ENCODE measurements around the gene CSTA. TPM values are rescaled to one million over a fixed set of nuclear protein-coding genes. Genes with fewer than 3 reads are reported as not detected.

The CSTA gene, protein sequence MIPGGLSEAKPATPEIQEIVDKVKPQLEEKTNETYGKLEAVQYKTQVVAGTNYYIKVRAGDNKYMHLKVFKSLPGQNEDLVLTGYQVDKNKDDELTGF
- total RNA-seq: not detected

DNA sequence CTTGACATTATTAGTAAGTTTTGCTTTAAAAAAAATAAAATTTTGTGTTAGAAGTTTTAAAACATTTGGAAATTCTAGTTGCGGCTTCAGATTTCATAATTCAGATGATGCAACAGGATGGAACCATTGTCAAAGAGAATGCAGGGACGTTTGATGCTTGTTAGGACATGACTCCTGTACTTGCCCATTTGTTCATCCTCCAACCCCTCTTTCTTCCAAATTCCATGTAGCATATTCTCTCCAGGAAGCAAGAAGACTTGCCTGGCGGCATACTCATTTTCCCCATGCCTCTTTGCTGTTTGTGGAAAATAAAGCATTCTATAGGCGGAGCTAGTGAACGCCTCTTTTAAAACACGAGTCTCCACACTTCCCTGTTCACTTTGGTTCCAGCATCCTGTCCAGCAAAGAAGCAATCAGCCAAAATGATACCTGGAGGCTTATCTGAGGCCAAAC is at the start of gene CSTA:
Gene CSTA (plus strand): TSS at position 378 of the 453 bp plus-strand sequence. CDS start 45 bp downstream, at position 423.
- Mint-ChIP-seq H3K4me1 (ENCODE audit: low read depth in 2 of 2) (no peaks in the 10 kb centered on the region), H3K9me3 (no peaks in the 10 kb centered on the region), H3K4me3 (no peak within 1 kb of the TSS), H3K36me3 (no peaks in the 10 kb centered on the region), H3K27ac (no peak within 1 kb of the TSS), H3K27me3 (peaks cover 12 to 24% of the 10 kb centered on the region in 2 donors)
- ATAC-seq: no peak
- DNase-seq (ENCODE audit: low spot score): no peak

DNA sequence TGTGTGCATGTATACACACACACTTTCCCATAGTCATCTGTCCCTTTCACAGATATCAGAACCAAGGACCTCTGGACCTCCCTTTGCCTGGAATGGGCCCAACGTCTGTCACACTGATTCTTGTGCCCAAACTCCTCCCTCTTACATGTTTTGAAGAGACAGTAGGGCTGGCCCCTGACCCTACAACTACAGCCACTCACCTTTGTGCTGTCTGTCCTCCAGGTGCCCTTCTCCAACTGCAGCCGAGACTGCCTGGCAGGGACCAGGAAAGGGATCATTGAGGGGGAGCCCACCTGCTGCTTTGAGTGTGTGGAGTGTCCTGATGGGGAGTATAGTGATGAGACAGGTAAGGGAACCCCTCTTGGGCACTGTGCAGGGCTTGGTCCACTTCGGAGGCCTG is 43.2 kb upstream of the CSTA start:
- DNase-seq (ENCODE audit: low spot score) (no peak), ATAC-seq (no peak)
- H3K4me3 Mint-ChIP-seq: no peak overlapping the region
- H3K27ac Mint-ChIP-seq: no peak overlapping the region
- H3K9me3 Mint-ChIP-seq: no peaks in the 10 kb centered on the region
- H3K36me3 Mint-ChIP-seq: no peaks in the 10 kb centered on the region
- peaks cover 0 to 3% of the 10 kb centered on the region in 2 donors for H3K4me1 Mint-ChIP-seq (ENCODE audit: low read depth in 2 of 2)
- peaks cover 11 to 22% of the 10 kb centered on the region in 2 donors for H3K27me3 Mint-ChIP-seq

DNA sequence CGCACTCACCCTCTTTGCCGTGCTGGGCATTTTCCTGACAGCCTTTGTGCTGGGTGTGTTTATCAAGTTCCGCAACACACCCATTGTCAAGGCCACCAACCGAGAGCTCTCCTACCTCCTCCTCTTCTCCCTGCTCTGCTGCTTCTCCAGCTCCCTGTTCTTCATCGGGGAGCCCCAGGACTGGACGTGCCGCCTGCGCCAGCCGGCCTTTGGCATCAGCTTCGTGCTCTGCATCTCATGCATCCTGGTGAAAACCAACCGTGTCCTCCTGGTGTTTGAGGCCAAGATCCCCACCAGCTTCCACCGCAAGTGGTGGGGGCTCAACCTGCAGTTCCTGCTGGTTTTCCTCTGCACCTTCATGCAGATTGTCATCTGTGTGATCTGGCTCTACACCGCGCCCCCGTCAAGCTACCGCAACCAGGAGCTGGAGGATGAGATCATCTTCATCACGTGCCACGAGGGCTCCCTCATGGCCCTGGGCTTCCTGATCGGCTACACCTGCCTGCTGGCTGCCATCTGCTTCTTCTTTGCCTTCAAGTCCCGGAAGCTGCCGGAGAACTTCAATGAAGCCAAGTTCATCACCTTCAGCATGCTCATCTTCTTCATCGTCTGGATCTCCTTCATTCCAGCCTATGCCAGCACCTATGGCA is 41.1 kb upstream of the CSTA start:
- ATAC-seq (no peak), DNase-seq (ENCODE audit: low spot score) (no peak)
- H3K4me1 Mint-ChIP-seq (ENCODE audit: low read depth in 2 of 2): peaks cover 0 to 3% of the 10 kb centered on the region in 2 donors
- peaks cover 16 to 24% of the 10 kb centered on the region in 2 donors for H3K27me3 Mint-ChIP-seq
- H3K4me3 Mint-ChIP-seq: no peak overlapping the region
- no peaks in the 10 kb centered on the region for H3K9me3 Mint-ChIP-seq
- no peak overlapping the region for H3K27ac Mint-ChIP-seq
- no peaks in the 10 kb centered on the region for H3K36me3 Mint-ChIP-seq

DNA sequence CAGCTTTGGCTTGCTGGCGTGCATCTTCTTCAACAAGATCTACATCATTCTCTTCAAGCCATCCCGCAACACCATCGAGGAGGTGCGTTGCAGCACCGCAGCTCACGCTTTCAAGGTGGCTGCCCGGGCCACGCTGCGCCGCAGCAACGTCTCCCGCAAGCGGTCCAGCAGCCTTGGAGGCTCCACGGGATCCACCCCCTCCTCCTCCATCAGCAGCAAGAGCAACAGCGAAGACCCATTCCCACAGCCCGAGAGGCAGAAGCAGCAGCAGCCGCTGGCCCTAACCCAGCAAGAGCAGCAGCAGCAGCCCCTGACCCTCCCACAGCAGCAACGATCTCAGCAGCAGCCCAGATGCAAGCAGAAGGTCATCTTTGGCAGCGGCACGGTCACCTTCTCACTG is 40.6 kb upstream of the CSTA start:
- Mint-ChIP-seq H3K4me1 (ENCODE audit: low read depth in 2 of 2) (peaks cover 0 to 3% of the 10 kb centered on the region in 2 donors), H3K4me3 (no peak overlapping the region), H3K9me3 (no peaks in the 10 kb centered on the region), H3K27me3 (peaks cover 16 to 27% of the 10 kb centered on the region in 2 donors), H3K27ac (no peak overlapping the region), H3K36me3 (no peaks in the 10 kb centered on the region)
- DNase-seq (ENCODE audit: low spot score) (no peak), ATAC-seq (no peak)

DNA sequence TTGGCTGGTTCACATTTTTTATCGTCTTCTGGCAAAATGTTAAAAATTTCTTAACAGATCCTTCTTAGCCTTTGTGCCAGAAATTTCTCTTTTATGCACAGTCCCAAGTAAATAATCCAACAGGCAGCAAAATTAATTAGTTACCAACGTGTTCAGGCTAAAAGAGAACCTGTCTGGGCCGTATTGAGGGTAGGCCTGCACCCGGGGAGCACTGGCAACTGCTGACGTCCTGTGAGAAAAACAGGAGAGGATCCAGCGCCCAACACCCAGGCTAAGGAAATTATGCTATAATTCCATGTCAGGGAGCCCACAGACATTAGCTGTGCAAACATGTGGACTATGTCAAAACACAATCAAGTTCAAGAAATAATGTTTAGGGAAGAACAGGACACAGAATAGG is 30.7 kb upstream of the CSTA start:
- Mint-ChIP-seq H3K4me1 (ENCODE audit: low read depth in 2 of 2) (peaks cover 3 to 13% of the 10 kb centered on the region in 2 donors), H3K27me3 (peaks cover 0 to 3% of the 10 kb centered on the region in 2 donors), H3K36me3 (no peaks in the 10 kb centered on the region), H3K9me3 (no peaks in the 10 kb centered on the region), H3K4me3 (no peak overlapping the region), H3K27ac (no peak overlapping the region)
- ATAC-seq: no peak
- no peak for DNase-seq (ENCODE audit: low spot score)

DNA sequence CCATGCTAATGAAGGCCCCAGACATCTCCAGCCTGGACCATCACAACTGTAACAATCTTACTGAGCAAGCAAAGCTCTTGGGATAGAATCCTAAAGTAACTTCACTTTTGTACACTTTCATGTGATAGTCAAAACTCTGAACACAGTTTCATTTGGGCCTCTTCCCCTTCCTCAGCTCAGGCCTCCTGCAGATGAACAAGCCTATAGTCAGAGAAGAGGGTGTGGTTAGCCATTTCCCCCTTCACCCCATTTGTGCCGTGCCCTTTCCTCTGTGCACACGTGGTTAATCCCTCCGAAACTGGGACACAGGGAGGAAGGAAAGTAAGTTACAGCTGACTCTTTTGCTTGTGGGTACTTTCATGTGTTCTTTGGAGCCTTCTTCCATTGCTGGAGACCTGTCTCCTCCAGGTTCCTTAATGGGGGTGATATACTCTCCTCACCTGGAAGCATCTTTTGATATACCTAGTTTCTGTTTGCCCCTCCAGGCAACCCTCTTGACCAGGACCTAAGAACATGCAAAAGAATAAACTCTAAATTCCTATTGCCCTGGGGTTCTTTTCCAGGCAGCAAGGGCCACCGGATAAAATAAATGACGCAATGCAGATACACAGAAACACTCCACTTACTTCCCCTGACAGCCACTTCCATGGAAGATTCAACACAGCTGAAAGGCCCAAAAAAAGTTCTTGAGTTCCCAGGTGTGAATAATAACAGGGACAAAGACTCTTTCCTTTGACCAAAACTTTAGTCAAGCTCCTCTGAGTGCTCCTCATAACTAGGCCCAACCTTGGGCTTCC is 29.6 kb upstream of the CSTA start:
- H3K27me3 Mint-ChIP-seq: peaks cover 0 to 2% of the 10 kb centered on the region in 2 donors
- peaks cover 3 to 14% of the 10 kb centered on the region in 2 donors for H3K4me1 Mint-ChIP-seq (ENCODE audit: low read depth in 2 of 2)
- H3K4me3 Mint-ChIP-seq: no peak overlapping the region
- ATAC-seq: no peak
- DNase-seq (ENCODE audit: low spot score): no peak
- H3K9me3 Mint-ChIP-seq: no peaks in the 10 kb centered on the region
- H3K27ac Mint-ChIP-seq: no peak overlapping the region
- no peaks in the 10 kb centered on the region for H3K36me3 Mint-ChIP-seq

DNA sequence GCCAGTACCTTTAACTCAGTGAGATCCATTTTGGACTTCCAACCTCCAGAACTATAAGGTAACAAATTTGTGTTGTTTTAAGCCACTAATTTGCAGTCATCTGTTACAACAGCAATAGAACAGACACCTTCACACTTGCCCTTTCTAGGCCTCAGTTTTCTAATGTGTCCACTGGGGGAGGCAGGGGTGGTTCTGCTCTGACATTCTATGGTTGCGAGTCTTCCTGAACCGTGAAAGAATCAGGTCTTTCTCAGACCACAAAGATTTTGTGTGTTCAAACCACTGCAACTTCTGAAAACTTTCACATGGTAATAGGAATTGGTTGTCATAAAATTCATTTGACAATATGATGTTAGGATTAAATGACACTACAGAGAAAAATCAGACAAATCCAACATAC is 26.8 kb upstream of the CSTA start:
- H3K27ac Mint-ChIP-seq: no peak overlapping the region
- peaks cover 0 to 2% of the 10 kb centered on the region in 2 donors for H3K27me3 Mint-ChIP-seq
- DNase-seq (ENCODE audit: low spot score): no peak
- peak overlapping the region; percentile 30 for H3K4me3 Mint-ChIP-seq
- no peaks in the 10 kb centered on the region for H3K9me3 Mint-ChIP-seq
- no peaks in the 10 kb centered on the region for H3K36me3 Mint-ChIP-seq
- peak in 1 of 2 donors; percentile 69 for ATAC-seq
- H3K4me1 Mint-ChIP-seq (ENCODE audit: low read depth in 2 of 2): peaks cover 3 to 14% of the 10 kb centered on the region in 2 donors

DNA sequence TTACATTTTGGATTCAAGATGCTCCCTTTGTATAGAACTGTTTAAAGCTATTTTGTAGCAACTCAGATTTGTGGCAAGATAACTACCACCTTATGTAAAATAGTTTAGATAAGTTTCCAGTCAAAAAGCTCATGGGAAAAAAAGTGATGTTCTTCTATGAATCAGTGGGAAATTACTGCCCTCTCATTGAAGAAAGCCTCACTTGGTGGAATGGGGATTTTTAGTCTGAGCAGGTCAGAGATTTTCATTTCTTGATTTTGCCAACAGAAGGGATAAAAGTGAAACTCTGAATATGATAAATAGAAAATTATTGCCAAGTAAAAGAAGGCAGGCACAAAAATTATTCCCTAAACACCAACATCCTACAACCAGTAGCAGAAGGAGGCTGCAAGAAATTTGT is 25.8 kb upstream of the CSTA start:
- Mint-ChIP-seq H3K9me3 (no peaks in the 10 kb centered on the region), H3K27ac (no peak overlapping the region), H3K4me3 (peak overlapping the region; percentile 11), H3K27me3 (no peaks in the 10 kb centered on the region), H3K4me1 (ENCODE audit: low read depth in 2 of 2) (peaks cover 3 to 14% of the 10 kb centered on the region in 2 donors), H3K36me3 (no peaks in the 10 kb centered on the region)
- DNase-seq (ENCODE audit: low spot score) (no peak), ATAC-seq (no peak)

DNA sequence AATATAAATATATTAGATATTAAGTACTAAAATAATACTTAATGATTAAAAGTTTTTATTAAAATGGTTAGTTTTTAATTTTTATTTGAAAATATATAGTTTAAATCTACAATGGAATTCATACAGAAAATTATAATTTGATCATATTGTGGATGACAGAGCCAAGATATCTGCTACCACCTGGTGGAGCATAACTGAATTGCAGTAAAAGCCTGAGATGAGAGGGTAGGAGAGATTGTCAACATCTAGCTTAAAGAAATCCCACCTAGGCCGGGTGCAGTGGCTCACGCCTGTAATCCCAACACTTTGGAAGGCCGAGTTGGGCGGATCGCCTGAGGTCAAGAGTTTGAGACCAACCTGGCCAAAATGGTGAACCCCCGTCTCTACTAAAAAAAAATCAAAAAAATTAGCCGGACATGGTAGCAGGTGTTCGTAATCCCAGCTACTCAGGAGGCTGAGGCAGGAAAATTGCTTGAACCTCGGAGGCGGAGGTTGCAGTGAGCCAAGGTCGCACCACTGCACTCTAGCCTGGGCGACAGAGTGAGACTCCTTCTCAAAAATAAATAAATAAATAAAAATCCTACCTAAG is 25.1 kb upstream of the CSTA start:
- no peak for DNase-seq (ENCODE audit: low spot score)

DNA sequence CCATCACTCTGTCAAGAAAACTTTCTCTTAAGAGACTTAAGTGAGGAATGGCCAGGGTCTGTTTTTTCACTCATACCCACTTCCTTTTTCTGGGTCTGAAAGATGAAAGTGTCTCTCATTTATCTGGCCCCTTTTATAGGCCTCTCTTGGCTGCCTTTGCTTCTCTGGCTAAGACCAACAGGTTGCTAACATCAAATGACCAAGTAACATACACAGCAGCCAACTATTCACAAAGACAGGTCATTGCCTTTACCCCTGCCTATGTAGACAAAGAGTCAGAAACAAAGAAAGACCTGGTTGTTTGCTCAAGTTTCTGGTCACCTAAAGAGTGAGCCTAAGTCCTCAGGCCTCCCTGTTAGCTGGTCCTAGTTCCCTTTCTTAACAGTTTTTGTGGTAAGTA is 24.0 kb upstream of the CSTA start:
- Mint-ChIP-seq H3K27me3 (no peaks in the 10 kb centered on the region), H3K4me3 (no peak overlapping the region), H3K27ac (no peak overlapping the region), H3K4me1 (ENCODE audit: low read depth in 2 of 2) (peaks cover 3 to 14% of the 10 kb centered on the region in 2 donors), H3K36me3 (no peaks in the 10 kb centered on the region), H3K9me3 (no peaks in the 10 kb centered on the region)
- DNase-seq (ENCODE audit: low spot score): no peak
- ATAC-seq: no peak

More for the DNA sequence above, 25.1 kb upstream of the CSTA start:
- H3K9me3 Mint-ChIP-seq: no peaks in the 10 kb centered on the region
- no peak overlapping the region for H3K27ac Mint-ChIP-seq
- H3K4me1 Mint-ChIP-seq (ENCODE audit: low read depth in 2 of 2): peaks cover 3 to 14% of the 10 kb centered on the region in 2 donors
- H3K27me3 Mint-ChIP-seq: no peaks in the 10 kb centered on the region
- H3K36me3 Mint-ChIP-seq: no peaks in the 10 kb centered on the region
- H3K4me3 Mint-ChIP-seq: no peak overlapping the region
- ATAC-seq: no peak

DNA sequence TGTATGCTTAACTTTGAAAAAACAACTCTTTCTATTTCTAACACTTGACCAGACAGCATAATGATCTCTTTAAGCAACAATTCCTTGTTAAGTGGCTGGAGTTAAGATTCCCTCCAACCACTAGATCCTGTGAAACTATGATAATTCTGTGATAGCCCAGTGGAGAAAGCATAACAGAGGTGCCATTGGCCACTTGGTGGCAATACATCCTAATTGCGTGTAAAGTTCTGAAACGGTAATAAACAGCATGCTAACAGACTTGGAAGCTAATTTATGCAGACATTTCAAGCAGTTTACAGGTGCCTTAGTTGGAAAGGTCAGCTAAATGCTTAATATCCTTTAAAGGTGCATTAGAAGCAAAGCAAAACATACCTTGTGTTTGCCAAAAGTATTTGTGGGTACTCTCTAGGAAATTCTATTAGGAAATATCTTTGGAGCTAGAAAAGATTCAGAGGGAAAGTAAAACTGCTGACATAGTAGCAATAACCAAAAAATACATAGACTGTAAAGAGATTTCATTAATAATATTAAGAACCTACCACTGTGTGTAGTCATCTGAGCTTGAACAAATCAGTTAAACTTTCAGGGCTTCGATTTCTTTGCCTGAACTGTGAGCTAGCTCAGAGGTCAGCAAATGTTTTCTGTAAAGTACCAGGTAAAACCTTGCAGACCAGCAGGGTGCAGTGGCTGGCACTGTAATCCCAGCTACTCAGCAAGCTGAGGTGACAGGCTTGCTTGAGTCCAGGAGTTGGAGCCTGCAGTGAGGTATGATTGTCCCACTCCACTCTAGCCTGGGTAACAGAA is 19.0 kb upstream of the CSTA start:
- Mint-ChIP-seq H3K9me3 (no peaks in the 10 kb centered on the region), H3K27me3 (peaks cover 7 to 11% of the 10 kb centered on the region in 2 donors), H3K4me3 (no peak overlapping the region), H3K27ac (no peak overlapping the region), H3K4me1 (ENCODE audit: low read depth in 2 of 2) (no peaks in the 10 kb centered on the region), H3K36me3 (no peaks in the 10 kb centered on the region)
- DNase-seq (ENCODE audit: low spot score) (no peak), ATAC-seq (no peak)

DNA sequence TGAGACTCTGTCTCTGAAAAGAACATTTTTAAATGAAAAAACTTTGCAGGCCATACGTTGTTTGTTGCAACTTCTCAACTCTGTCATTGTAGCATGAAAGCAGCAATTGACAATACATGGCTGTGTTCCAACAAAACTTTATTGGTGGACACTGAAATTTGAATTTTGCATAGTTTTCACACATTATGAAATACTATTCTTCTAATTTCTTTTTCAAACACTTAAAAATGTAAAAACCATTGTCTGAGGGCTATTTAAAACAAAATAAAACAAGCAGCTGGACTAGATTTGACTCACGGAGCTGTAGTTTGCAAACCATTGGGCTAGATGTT is 18.5 kb upstream of the CSTA start:
- Mint-ChIP-seq H3K9me3 (no peaks in the 10 kb centered on the region), H3K27me3 (peaks cover 9 to 12% of the 10 kb centered on the region in 2 donors), H3K4me3 (no peak overlapping the region), H3K36me3 (no peaks in the 10 kb centered on the region), H3K4me1 (ENCODE audit: low read depth in 2 of 2) (no peaks in the 10 kb centered on the region), H3K27ac (no peak overlapping the region)
- ATAC-seq (no peak), DNase-seq (ENCODE audit: low spot score) (no peak)

DNA sequence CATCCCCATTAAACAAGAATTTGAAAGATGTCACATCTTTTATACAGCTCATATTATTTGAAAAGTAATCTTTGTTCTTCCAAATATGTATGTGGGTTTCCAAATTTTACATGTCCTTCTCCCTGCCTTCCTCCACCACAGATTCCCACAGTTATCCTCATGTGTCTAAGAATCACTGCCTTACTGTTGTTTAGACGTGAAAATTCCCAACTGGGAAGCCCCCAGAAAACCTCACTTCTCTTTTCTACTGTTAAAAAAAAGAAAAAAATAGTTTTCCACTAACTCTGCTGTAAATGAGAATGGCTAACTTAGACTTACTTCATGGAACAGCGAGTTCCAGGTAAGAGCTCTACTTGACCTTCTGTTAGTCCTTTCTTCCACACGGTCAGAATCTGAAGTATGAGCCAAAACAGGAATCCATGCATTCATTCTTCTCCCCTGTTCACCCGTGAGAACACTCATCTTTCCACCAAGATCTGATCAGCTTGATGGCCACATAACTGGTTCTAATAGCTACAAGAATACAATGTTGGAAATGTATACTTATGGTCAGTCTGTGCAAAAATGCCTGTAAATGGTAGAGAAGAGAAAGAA is 17.9 kb upstream of the CSTA start:
- Mint-ChIP-seq H3K36me3 (no peaks in the 10 kb centered on the region), H3K4me3 (no peak overlapping the region)

More for the DNA sequence above, 17.9 kb upstream of the CSTA start:
- Mint-ChIP-seq H3K9me3 (no peaks in the 10 kb centered on the region), H3K4me1 (ENCODE audit: low read depth in 2 of 2) (no peaks in the 10 kb centered on the region), H3K27ac (no peak overlapping the region), H3K27me3 (peaks cover 9 to 12% of the 10 kb centered on the region in 2 donors)
- no peak for ATAC-seq
- no peak for DNase-seq (ENCODE audit: low spot score)
